ENCODE measurements around the gene SORBS2.

- TF ChIP-seq CTCF (conservative IDR thresholded peaks at IDR 0.05 in 1 of 2, IDR thresholded peaks at IDR 0.05 in 1 of 2; ENCODE audit: low read depth in 1 of 2, low read length in 2 of 2) = no peak
- no peak for TF ChIP-seq EZH2 (IDR thresholded peaks at IDR 0.05; ENCODE audit: low read length, missing control alignments)
Measured at GRCh38 chr4:185737489-185738037, 74.4 kb downstream of the SORBS2 start.

All from fibroblast of lung (primary cell).